HL-60 (cell line): Measurements from ENCODE around the gene EPC1.

Experiments used
- CTCF ChIP-seq: IDR thresholded peaks from one replicate; pipeline ENCODE4 v1.5.1; 2011; ENCODE audit warnings: low read length, control low read depth, inconsistent platforms; ENCODE audit not compliant: insufficient read depth
- POLR2AphosphoS5 ChIP-seq: IDR thresholded peaks from 2 replicates; pipeline ENCODE4 v1.6.1; 2012; ENCODE audit warnings: low read depth
- REST ChIP-seq: IDR thresholded peaks from 2 replicates; pipeline ENCODE4 v1.6.1; 2012; ENCODE audit warnings: low read depth; ENCODE audit not compliant: insufficient replicate concordance
- SPI1 ChIP-seq: IDR thresholded peaks from 2 replicates; pipeline ENCODE4 v1.6.1; 2012; ENCODE audit warnings: low read depth, mild to moderate bottlenecking, borderline replicate concordance

- no peak for TF ChIP-seq POLR2AphosphoS5
- TF ChIP-seq CTCF: no peak
- no peak for TF ChIP-seq REST
- TF ChIP-seq SPI1: no peak
Measured at GRCh38 chr10:32253276-32253675, 93.7 kb downstream of the EPC1 start.
